VCaP (cell line): Measurements from ENCODE around the gene ZNF800.

Source experiments
- H3K27ac ChIP-seq: fragments of 450-650 bp; 2 replicates; pipeline ENCODE4 v1.5.1; 2017
- CTCF ChIP-seq: fragments of 450-650 bp; conservative IDR thresholded peaks from 2 replicates; pipeline ENCODE4 v1.5.1; 2017; ENCODE audit warnings: mild to moderate bottlenecking, moderate library complexity

ZNF800 gene

GRCh38 chr7:127346575-127347256 is 45.8 kb downstream of the ZNF800 start:
- no peak for TF ChIP-seq CTCF
- no peak overlapping the region for H3K27ac ChIP-seq

GRCh38 chr7:127342596-127342995 is 49.9 kb downstream of the ZNF800 start:
- no peak overlapping the region for H3K27ac ChIP-seq
- no peak for TF ChIP-seq CTCF

GRCh38 chr7:127338122-127338521 is 54.4 kb downstream of the ZNF800 start:
- no peak overlapping the region for H3K27ac ChIP-seq
- no peak for TF ChIP-seq CTCF

GRCh38 chr7:127337581-127337980 is 54.9 kb downstream of the ZNF800 start:
- no peak overlapping the region for H3K27ac ChIP-seq
- no peak for TF ChIP-seq CTCF

- TF ChIP-seq CTCF = no peak
- H3K27ac ChIP-seq = no peak overlapping the region
These were observed 56.0 kb downstream of the ZNF800 start for GRCh38 chr7:127336458-127336857.

GRCh38 chr7:127332880-127333279 is 59.6 kb downstream of the ZNF800 start:
- no peak overlapping the region for H3K27ac ChIP-seq
- TF ChIP-seq CTCF = no peak

- TF ChIP-seq CTCF = no peak
- H3K27ac ChIP-seq = no peak overlapping the region
These were observed 62.4 kb downstream of the ZNF800 start for GRCh38 chr7:127330070-127330469.
